ENCODE data around the gene ADRA2C.

ADRA2C gene

DNA sequence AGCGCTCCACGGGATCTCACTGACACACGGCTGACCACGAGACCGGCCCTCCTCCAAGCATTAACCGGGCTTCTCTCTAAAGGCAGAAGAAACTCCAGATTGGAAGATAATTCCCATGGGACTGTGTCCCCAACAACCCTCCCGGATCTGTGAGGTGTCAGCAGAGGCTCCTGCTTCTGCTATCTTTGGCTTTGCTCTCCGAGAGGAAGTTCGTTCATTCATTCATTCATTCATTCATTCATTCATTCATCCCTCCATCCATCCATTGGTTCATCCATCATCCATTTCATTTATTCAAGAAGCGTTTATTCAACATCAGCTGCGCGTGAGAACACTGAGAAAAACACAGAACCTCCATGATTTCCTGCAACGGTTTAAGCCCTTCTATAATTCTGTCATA, 11.5 kb downstream of the ADRA2C start:
- no peak for DNase-seq (ENCODE audit: low spot score)

DNA sequence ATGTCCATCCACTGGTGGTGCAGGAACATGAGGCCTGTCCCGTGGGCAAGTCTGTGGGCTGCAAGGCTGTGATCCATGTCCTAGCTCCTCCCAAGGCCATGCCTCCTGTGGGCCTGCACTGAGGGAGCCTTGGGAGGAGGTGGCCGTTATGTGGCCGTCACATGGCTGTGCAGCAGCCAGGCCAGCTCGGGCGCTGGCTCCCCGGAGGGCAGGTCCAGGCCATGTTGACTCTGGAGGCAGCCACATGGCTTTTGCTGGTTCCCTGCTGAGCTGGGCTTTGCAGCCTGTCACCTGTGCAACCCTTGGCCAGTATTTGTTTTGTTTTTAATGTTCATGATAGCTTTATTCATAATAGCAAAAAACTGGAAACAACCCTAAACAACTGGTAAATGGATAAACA, 13.3 kb downstream of the ADRA2C start:
- DNase-seq (ENCODE audit: low spot score), result no peak

DNA sequence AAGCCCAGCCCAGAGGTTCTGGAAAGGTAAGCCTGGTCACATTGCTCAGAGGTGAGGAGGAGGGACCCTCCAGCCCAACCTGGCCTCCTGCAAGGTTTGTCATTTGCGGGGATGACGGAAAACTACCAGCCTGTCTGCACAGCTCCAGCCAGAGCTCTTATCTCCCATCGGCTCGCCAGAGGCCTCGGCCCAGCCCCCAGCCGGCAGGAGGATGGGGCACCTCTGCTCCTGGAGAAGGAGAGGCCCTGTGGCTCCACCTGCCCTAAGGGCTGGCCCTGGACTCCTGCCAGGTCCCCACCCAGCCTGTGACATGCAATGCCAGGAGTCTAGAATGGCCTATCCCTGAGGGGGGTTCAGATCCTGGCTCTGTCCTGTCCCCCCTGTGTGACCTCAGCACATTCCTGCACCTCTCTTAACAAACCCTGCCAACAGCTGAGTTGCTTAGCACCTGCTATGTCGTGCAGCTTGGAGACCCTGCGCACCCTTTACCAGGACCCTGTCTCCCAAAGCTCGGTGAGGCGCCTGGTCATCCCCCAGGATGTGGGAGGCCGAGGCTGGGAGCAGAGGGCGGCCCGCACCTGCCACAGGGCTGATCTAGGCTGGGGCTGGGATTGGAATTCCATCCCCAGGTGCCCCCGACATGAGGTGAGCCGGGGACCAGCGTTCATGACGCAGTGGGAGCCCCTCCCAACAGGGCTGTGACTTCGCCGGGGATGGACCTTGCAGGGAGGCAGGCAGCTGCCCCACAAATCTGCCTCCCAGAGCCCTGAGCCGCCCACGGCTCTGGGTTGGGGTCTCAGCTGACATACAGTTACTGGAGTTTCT, 14.4 kb downstream of the ADRA2C start:
- peak; percentile 81 for DNase-seq (ENCODE audit: low spot score)

DNA sequence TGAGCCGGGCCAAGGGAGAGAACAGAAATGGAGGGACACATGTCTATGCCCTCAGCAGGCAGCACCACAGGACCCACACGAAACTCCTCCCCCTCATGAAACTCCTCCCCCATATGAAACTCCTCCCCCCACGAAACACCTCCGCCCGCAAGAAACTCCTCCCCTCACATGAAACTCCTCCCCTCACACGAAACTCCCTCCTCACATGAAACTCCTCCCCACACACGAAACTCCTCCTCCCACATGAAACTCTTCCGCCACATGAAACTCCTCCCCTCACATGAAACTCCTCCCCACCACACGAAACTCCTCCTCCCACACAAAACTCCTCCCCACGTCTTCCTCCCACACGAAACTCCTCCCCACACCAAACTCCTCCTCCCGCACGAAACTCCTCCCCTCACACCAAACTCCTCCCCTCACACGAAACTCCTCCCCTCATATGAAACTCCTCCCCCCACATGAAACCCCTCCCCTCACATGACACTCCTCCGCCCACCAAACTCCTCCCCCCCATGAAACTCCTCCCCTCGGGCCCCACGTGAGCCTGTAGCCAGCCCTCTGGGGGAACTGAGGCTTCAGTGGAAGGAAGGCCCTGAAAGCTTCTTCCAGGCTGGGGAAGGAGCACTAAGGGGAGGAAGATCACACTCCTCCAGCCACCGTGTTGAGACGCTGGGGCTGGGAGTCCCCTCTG, 15.2 kb downstream of the ADRA2C start:
- peak; percentile 63 for DNase-seq (ENCODE audit: low spot score)

DNA sequence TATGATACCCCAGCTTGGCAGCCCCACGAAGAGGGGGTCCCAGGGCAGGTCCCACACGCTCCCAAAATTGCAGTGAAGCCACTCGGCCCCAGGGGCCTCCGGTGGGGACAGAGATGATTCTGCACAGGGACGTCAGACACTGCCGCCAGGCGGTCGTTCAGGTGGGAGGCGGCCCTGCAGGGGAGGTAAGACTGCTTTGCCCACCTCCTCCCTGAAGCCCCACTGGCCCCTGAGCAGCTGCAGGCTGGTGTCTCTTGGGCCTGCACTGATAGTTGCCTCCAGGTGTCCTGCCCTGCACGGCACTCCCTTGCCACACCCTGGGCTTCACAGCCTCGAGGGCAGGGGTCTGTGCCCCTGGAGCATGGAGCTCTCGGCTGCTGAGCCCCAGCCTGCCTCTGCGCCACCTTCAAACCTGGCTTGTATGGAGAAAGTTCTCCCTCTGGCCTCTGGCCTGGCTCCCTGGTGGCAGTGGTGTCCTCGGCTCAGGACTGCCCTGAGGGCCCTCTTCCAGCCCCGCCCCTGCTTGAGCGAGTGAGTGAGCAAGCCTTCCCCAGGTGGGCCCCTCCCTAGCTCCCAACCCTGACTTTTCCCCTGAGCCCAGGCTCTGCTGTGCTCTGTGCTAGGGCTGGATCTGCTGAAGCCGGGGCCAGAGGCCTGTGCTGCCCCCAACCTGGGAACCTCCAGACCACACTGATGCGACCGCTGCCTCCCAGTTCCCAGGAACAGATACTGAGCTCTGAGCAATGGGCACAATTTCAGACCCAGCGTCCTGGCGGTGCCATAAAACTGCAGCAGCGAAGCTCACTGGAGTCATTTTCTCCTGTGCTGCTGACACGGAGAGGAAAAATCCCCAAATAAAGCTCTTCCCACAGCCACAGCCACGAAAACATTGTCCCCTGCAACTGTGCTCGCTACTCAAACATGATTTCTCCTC, 16.1 kb downstream of the ADRA2C start:
- DNase-seq (ENCODE audit: low spot score), result peak; percentile 46

DNA sequence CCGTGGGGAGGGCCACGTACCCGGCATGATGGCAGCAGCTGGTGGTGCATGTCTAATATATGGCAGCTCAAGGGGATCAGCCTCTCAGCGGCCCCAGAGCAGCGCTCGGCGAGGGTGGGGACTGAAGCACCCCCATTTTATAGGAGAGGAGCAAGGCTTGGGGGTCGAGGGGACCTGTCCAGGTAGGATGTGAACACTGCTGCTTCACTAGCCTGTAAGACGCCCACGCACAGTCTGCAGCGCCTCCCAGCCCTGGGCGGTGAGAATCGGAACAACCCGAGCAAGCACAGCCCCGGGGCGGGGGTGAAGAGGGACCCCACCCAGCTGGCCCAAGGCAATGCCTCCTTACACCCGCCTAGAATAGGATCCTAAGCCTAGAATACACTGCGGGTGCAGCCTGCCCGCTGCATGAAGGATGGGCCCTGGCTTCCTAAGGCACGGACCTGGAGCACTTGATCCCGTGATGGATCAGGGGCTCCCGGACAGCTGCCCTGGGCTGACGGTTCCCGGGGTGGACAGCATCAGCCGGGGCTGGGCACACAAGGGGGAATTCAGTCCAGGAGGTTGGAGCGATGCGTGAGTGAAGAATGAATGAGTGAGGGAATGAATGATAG, 17.6 kb downstream of the ADRA2C start:
- DNase-seq (ENCODE audit: low spot score), result peak; percentile 77

DNA sequence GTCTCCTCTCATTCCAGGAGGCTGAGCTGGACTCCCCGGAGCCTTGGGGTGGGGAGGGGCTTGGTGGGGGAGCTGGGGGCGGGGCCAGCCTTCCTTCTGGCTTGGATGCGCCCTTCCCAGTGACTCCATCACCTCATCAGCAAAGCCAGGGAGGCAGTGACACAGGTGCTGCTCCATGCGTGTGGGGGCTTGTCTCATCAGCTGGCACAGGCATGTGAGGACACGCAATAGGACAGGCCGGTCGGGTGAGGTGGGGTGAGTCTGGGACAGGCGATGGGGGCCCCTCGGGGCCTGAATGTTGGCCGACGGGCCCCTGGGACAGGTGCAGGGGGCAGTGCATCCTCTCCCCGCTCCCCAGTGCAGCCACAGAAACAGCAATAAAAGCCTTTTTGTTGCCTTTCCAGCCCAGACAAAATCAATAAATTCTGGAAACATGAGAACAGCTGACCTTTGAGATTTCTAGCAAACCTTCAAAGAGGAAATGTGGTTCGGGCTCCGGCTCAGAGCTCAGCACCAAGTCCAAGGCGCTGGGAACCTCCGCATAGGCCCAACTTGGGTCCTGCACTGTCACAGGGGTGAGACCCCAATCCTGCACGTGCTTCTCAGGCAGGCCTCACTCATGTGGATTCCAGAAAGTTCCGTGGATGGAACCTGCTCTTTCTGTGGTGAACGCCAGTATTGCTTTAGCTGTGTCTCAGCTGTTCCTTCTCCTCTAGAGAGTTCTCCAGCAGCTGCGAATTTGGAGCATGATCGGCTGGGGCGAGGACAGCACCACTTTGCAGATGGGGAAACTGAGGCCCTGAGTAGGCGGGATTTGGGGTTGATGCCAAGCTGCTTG, 18.5 kb downstream of the ADRA2C start:
- DNase-seq (ENCODE audit: low spot score), result peak; percentile 69

DNA sequence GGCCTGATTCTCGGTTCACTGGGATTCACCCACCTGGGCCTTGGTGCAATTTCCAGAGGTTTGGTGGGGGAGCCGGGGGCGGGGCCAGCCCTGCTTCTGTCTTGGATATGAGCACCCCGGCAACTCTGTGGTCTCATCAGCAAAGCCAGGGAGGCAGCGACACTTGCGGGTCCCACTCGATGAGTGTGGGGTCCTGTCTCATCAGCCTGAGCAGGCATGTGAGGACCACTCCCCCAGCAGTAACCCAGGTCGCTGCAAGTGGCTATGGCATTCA, 19.0 kb downstream of the ADRA2C start:
- DNase-seq (ENCODE audit: low spot score), result no peak

DNA sequence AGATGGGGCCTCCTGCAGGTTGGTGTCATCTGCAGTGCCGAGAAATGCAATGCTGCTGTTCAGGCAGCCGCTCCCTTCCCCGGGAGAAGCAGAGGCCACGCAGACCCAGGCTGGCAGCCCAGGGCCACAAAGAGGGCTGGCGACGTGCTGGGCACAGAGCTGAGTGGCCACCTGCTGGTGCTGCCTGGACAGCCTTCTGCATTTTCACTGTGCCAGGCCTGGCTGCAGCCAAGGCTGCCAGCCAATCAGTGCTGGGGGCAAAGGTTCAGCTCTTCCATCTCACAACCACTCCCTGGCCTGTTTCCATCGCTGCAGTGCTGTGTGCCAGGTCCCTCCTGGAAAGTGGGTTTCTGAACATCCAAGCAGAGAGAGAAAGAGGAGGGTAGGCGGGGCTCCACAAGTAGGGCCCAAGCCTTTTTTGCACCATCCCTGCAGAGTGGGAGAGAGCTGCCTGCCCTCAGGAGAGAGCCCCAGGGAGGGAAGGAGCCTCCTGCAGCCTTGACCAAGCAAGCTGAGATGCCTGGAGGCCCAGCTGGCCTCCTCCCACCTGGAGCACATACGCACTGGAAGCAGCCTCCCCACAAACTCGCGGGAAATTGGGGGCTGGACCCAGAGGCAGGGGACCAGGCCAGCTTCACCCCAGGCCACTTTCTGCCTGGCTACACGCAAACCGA, 20.1 kb downstream of the ADRA2C start:
- peak; percentile 45 for DNase-seq (ENCODE audit: low spot score)

DNA sequence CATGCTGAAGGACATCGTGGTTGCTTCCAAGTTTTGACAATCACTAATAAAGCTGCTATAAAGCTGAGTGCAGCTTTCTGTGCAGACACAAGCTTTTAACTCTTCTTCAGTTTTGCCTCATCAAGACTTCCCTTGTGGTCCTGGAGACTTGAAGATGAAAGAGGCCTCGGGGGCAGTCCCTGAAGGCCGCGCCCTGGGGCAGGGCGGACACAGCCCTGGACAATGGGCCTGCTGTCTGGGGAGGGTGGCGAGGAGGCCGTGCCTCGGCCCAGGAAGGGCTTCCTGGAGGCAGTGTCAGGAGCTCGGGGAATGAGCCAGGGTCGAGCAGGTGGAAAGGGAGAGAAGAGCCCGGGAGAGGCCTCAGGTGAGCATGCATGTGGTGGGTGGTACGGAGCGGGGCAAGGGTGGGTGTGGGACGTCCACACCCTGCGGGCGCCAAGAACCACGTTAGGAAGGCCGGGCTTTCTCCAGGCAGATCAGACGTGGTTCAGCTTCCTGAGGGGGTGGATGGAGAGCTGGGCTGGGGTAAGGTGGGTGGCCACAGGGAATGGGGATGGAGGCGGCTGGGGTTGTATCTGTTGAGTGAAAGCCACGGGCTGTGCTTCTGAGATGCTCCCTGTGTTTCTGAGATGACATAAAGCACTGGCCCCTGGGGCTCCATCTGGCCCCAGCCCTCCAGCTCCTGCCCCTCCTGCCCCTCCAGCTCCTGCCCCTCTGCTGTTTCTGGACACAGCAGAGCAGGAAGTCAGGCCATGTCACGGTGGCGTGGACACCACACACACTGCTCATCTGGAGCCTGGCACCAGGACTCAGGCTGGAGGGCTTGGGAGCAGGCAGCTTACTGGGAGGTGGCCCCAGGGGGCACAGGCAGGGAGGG, 21.5 kb downstream of the ADRA2C start:
- no peak for DNase-seq (ENCODE audit: low spot score)

DNA sequence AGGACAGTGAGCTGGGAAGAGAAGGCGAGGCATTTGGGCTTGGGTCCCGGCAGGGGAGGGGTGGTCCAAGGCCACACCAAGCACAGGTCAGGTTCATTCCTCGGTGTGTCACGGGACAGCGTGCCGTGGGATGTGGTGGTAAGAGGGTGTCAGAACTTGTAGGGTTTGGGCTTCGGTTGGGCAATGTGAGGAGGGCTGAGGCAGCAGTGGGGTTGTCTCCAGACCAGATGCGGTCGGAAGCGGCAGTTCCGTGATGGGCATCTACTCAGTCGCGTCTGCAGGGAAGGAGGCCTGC, 22.1 kb downstream of the ADRA2C start:
- no peak for DNase-seq (ENCODE audit: low spot score)

DNA sequence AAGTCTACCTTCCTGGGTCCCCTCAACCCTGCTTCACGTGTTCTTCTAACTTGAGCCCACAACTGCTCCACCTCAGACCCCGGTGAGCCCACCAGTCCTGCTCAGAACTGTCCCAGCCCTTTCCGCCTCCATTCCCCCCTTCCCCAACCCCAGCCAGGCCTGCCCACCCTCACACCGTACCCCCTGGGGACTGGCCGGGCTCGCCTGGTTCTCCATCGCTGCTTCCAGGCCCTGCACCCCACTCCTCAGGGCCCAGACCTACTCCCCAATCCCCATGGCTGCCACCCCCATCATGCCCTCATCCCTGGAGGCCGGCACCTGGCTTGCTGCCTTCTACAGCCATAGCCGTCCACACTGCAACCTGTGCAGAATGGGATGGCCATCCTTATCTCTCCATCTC, 23.4 kb downstream of the ADRA2C start:
- no peak for DNase-seq (ENCODE audit: low spot score)

DNA sequence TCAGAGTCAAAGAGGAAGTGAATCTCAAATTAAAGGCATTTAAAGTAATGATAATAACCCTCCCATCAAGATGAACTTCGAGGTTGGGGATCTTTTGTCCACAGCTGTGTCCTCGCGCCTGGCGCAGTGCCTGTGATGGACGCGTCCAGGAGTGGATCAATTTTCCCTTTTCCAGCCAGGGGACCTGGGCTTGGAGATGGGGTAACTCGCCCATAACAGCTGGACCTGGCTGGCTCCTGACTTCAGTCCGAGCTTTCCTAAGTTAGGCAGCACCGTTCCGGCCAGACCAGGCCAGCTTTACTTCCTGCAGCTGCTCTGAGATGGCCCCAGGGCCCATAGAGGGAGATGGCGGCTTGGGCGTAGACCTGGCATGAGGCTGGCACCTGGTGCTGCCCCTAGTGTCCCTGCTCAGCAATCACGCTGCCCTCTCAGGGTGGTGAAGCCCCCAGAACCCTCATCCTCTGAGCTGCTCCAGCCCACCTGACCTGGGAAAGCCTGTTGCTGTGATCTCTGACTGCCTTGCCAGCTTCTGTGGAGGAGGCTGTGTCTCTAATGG, 23.9 kb downstream of the ADRA2C start:
- DNase-seq (ENCODE audit: low spot score), result no peak

DNA sequence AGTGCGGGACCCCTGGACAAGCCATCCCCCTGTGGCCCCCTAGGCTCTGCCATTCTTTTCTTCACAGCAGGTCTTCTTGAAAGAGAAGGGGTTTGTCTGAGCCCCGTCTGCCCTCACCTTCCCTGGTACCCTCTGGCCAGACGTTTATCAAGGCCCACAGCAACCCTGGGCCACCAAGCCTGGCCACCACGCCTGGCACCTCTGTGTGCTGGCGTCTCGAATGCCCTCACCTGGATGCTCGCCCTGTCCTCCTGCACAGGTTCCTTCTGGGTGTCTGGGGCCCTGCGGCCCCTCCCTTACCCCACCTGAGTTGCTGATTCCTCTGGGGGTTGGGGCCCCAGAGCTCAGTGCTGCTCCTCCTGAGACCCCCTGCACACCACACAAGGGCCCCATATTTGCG, 25.1 kb downstream of the ADRA2C start:
- no peak for DNase-seq (ENCODE audit: low spot score)

DNA sequence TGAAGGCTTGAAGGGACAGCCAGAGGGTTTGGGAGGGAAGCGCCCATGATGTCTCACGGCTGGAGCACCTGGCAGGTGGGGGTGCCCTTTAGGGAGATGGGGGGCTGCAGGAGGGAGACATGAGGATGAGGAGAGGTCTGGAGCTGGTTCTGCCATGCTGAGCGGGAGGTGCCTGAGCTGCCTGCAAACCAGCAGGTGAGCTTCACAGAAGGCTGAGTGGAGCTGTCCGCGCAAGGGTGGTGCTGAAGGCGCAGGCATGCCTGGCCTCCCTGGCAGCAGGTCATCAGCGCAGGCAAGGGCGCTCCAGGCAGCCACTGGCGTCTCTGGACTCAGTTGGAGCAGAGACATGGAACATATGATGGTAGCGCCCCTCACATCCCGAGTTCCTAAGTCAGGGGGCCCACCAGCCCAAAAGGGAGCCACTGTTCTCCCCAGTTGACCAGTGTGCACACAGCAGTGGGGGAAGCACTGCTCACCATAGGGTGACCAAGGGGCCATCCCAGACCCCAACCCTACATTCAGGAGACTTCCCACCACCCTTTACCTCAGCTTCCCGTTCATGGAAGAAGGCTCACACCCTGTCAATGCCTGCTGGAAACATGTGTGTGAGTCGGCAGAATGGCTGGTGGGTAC, 25.8 kb downstream of the ADRA2C start:
- DNase-seq (ENCODE audit: low spot score), result peak; percentile 79

DNA sequence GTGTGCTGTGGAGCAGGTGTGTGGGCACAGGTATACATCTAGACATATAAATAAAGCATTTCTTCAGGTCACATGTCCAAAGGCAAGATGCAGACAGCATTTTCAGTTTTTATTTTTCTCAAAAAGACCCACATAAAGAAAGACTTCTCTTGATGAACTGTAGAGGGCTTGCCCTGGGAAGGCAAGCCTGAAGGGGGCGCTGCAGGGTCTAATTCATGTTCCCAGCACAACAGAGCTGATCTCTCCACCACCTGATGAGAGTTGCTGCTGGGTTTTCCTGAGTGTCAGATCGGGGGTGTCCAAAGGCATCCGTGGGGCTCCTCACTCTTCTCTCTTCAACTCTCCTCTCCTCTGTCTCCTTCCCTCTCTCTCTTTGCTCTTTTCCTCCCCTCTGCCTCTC, 26.6 kb downstream of the ADRA2C start:
- DNase-seq (ENCODE audit: low spot score), result peak; percentile 50

DNA sequence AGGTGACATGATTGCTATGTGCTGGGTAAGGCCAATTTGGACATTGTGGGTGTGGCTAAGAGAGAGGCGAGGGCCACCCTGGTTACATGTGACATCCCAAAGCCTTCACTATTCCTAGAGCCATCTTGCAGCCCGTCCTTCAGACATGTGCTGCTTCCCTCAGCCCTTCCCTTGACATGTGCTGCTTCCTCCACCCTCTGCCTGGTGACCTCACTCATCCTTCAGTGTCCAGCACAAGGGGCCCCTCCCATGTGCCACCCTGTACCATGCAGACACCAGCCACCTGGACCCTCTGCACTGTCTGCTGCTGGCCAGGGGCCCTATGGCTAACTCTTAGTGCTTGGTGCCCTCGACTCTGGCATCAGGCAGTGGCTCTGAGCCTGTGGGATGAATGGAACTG, 27.4 kb downstream of the ADRA2C start:
- no peak for DNase-seq (ENCODE audit: low spot score)

DNA sequence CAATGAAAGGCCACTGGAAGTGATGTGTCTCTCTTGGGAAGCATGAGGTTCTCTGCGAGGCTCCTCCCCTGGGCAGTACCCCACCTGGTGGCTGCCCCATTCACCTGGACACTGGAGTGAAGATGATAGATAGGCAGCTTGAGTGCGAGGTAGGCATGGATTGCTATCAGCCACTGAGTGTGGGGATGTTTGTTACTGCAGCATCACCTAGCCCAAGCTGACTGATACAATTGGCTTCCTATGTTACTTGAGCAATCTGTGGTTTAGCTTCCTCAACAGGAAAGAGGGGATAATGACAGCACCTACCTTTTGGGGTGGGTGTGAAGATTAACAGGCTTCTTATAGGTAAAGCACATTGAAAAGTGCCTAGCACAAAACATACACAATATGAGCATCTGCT, 30.8 kb downstream of the ADRA2C start:
- DNase-seq (ENCODE audit: low spot score), result no peak

Data from HuH-7 (cell line).